Measurements from ENCODE around the gene SLC44A4. TPM values are rescaled to one million over a fixed set of nuclear protein-coding genes. Genes with fewer than 3 reads are reported as not detected.

Gene SLC44A4
- total and polyA plus RNA-seq, 9 of the 15 experiments (the other 6 are each of a cell fraction or from before 2014, with no cell fraction given), result 7.9 to 18.6 (median 11.2) TPM

DNA sequence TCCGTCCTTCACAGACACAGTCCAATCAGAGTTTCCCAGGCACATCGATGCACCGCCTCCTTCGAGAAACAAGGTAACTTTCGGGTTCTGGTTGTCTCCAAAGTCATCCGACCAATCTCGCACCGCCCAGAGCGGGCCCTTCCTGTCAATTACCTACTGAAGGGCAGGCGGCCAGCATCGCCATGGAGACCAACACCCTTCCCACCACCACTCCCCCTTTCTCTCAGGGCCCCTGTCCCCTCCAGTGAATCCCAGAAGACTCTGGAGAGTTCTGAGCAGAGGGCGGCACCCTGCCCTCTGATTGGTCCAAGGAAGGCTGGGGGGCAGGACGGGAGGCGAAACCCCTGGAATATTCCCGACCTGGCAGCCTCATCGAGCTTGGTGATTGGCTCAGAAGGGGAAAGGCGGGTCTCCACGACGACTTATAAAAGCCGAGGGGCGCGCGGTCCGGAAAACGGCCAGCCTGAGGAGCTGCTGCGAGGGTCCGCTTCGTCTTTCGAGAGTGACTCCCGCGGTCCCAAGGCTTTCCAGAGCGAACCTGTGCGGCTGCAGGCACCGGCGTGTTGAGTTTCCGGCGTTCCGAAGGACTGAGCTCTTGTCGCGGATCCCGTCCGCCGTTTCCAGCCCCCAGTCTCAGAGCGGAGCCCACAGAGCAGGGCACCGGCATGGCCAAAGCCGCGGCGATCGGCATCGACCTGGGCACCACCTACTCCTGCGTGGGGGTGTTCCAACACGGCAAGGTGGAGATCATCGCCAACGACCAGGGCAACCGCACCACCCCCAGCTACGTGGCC is 51.3 kb downstream of the SLC44A4 start, which contains the start of gene HSPA1B (continued):
- TF ChIP-seq, protein P1, sequence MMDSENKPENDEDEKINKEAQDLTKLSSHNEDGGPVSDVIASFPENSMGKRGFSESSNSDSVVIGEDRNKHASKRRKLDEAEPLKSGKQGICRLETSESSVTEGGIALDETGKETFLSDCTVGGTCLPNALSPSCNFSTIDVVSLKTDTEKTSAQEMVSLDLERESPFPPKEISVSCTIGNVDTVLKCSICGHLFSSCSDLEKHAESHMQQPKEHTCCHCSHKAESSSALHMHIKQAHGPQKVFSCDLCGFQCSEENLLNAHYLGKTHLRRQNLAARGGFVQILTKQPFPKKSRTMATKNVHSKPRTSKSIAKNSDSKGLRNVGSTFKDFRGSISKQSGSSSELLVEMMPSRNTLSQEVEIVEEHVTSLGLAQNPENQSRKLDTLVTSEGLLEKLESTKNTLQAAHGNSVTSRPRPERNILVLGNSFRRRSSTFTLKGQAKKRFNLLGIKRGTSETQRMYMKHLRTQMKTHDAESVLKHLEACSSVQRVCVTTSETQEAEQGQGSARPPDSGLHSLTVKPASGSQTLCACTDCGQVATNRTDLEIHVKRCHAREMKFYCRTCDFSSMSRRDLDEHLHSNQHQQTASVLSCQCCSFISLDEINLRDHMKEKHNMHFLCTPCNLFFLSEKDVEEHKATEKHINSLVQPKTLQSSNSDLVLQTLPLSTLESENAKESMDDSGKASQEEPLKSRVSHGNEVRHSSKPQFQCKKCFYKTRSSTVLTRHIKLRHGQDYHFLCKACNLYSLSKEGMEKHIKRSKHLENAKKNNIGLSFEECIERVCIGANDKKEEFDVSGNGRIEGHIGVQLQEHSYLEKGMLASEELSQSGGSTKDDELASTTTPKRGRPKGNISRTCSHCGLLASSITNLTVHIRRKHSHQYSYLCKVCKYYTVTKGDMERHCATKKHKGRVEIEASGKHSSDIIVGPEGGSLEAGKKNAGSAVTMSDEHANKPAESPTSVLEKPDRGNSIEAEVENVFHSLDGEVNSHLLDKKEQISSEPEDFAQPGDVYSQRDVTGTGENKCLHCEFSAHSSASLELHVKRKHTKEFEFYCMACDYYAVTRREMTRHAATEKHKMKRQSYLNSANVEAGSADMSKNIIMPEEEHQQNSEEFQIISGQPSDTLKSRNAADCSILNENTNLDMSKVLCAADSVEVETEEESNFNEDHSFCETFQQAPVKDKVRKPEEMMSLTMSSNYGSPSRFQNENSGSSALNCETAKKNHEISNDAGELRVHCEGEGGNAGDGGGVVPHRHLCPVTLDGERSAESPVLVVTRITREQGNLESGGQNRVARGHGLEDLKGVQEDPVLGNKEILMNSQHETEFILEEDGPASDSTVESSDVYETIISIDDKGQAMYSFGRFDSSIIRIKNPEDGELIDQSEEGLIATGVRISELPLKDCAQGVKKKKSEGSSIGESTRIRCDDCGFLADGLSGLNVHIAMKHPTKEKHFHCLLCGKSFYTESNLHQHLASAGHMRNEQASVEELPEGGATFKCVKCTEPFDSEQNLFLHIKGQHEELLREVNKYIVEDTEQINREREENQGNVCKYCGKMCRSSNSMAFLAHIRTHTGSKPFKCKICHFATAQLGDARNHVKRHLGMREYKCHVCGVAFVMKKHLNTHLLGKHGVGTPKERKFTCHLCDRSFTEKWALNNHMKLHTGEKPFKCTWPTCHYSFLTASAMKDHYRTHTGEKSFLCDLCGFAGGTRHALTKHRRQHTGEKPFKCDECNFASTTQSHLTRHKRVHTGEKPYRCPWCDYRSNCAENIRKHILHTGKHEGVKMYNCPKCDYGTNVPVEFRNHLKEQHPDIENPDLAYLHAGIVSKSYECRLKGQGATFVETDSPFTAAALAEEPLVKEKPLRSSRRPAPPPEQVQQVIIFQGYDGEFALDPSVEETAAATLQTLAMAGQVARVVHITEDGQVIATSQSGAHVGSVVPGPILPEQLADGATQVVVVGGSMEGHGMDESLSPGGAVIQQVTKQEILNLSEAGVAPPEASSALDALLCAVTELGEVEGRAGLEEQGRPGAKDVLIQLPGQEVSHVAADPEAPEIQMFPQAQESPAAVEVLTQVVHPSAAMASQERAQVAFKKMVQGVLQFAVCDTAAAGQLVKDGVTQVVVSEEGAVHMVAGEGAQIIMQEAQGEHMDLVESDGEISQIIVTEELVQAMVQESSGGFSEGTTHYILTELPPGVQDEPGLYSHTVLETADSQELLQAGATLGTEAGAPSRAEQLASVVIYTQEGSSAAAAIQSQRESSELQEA (IDR thresholded peaks at IDR 0.05; ENCODE audit: low read depth), result no peak
- no peak for TF ChIP-seq HMGN3 (IDR thresholded peaks at IDR 0.05; ENCODE audit: borderline replicate concordance, extremely low read depth, insufficient read length, low read depth, low read length)
- TF ChIP-seq ETS2 (tag; IDR thresholded peaks at IDR 0.05; ENCODE audit: borderline replicate concordance, poor library complexity, severe bottlenecking), result no peak
- 0 out of 2 replicates have a peak, but pooled peaks have one; percentile 55 for TF ChIP-seq ZNF586 (CRISPR knock-in tag; conservative IDR thresholded peaks at IDR 0.05)
- peak; percentile 82 for TF ChIP-seq NFYB (IDR thresholded peaks at IDR 0.05; ENCODE audit: extremely low read depth, insufficient read length)
- no peak; a peak in 1 of 4 replicates for TF ChIP-seq ETV6 (IDR thresholded peaks at IDR 0.05; ENCODE audit: borderline replicate concordance in 1 of 2, low read depth in 2 of 2, low read length in 1 of 2)
- TF ChIP-seq ETV6 (CRISPR knock-in tag; IDR thresholded peaks at IDR 0.05; ENCODE audit: borderline replicate concordance), result 0 out of 2 replicates have a peak, but pooled peaks have one; percentile 44
- no peak for TF ChIP-seq PCBP2 (IDR thresholded peaks at IDR 0.05; ENCODE audit: low read depth, low read length, poor library complexity, severe bottlenecking)
- peak; percentile 23 for TF ChIP-seq U2AF1 (optimal IDR thresholded peaks at IDR 0.05; ENCODE audit: low read depth, low read length)
- no peak for TF ChIP-seq MECOM (CRISPR knock-in tag; IDR thresholded peaks at IDR 0.05)
- TF ChIP-seq XRCC3 (IDR thresholded peaks at IDR 0.05), result no peak
- no peak for TF ChIP-seq ZNF507 (tag; conservative IDR thresholded peaks at IDR 0.05)
- peak; percentile 90 for TF ChIP-seq SAP30 (IDR thresholded peaks at IDR 0.05; ENCODE audit: borderline replicate concordance, insufficient read depth, low read depth, low read length, poor library complexity, severe bottlenecking)
- no peak for TF ChIP-seq ZNF175 (CRISPR knock-in tag; IDR thresholded peaks at IDR 0.05; ENCODE audit: low read depth)
- no peak for TF ChIP-seq EGR1 (conservative IDR thresholded peaks at IDR 0.05)
- TF ChIP-seq ATF1 (CRISPR knock-in tag; IDR thresholded peaks at IDR 0.05), result no peak
- peak; percentile 88 for TF ChIP-seq ATF1 (tag; IDR thresholded peaks at IDR 0.05)
- TF ChIP-seq MAZ (CRISPR knock-in tag; conservative IDR thresholded peaks at IDR 0.05 in 1 of 2, IDR thresholded peaks at IDR 0.05 in 1 of 2), result peak; percentile 50 to 95; a peak in 3 of 4 replicates
- TF ChIP-seq ESRRA (IDR thresholded peaks at IDR 0.05; ENCODE audit: borderline replicate concordance, low read depth), result no peak
- 0 out of 2 replicates have a peak, but pooled peaks have one; percentile 46 for TF ChIP-seq JUNB (CRISPR knock-in tag; conservative IDR thresholded peaks at IDR 0.05)
